ENCODE results near the gene IGSF21. TPM values are rescaled to one million over a fixed set of nuclear protein-coding genes. Genes with fewer than 3 reads are reported as not detected.

Gene IGSF21
- total RNA-seq, 1 experiment from 2014 or later = not detected

- DNase-seq (ENCODE audit: low read depth) = no peak
Observed at GRCh38 chr1:18119289-18119688, 11.7 kb downstream of the IGSF21 start.

GRCh38 chr1:18119771-18120377, 12.3 kb downstream of the IGSF21 start:
- no peak for DNase-seq (ENCODE audit: low read depth)

- no peak for DNase-seq (ENCODE audit: low read depth)
Observed at GRCh38 chr1:18120638-18121037, 13.0 kb downstream of the IGSF21 start.

DNA sequence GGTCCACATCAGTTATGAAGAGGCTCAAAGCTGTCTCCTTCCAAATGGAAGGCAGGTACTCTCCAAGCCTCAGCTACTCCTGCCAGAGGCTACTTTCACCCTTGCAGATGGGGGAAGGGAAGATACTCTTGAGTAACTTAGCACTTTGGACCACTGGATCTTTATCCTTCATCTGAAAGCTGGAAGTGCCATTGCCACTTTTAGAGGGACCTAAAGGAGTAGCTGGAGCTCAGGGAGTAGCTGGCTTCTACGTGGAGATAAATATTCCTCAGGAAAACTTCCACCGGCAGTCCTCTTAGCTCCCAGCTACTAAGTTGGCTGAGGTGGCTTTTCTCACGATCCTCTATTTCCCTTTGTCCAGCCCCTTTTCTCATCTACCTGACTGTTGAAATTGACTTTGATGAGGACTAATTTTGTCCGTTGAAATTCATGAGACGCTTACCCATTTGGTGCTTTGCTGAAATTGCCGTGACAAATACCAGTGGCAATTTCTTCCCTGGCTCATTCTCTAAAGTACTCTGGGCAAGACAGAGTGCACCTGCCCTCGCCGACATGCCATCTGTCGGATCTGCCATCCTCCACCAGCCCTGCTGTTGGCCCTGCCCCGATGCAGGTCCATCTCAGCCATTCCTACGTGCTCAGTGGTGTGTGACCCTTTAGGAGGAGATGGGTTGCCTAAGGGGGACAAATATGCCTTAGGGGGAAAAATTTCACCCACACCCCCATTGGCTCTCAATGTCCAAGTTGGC, 13.6 kb downstream of the IGSF21 start:
- no peak for DNase-seq (ENCODE audit: low read depth)

GRCh38 chr1:18123467-18123992, 15.9 kb downstream of the IGSF21 start:
- no peak for DNase-seq (ENCODE audit: low read depth)

- no peak for DNase-seq (ENCODE audit: low read depth)
Observed at GRCh38 chr1:18124977-18125376, 17.4 kb downstream of the IGSF21 start.

DNA sequence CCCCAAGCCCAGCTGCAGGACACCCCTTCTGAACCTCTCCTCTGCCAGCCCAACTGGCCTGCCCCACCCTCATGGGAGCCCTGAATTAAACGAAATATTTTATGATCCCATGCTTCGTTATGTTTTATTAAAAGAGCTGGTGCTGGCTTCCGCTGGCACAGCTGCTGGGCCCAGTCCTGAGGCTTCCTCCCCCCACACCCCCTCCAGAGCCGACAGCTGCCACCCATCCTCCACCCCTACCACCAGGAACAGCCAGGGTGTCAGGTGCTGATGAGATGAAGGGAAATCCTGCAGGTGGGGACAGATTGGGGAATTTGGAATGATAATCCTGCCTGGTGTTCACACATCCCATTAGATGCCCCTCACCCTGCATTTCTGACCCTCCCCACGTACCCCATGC, 19.0 kb downstream of the IGSF21 start:
- no peak for DNase-seq (ENCODE audit: low read depth)

DNA sequence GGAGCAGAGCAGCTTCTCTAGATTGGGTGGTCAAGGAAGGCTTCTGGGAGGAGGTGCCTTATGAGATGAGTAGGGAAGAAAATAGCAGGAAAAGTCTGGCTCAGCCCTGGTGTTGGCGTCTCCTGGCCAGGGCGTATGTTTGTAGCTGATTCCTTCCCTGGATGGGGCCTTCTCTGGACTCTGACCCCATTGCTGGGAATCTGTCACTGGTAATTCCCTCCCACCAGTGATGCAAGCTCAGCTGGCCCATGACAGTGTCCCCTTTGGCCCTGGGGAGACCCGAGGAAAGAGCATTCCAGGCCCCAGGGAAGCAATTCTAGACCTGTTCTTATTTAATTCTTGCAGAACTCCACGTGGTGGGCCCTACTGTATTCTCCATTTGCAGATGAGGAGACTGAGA, 20.7 kb downstream of the IGSF21 start:
- no peak for DNase-seq (ENCODE audit: low read depth)

GRCh38 chr1:18130356-18130755, 22.8 kb downstream of the IGSF21 start:
- DNase-seq (ENCODE audit: low read depth) = no peak

GRCh38 chr1:18132022-18132710, 24.6 kb downstream of the IGSF21 start:
- DNase-seq (ENCODE audit: low read depth) = no peak

DNA sequence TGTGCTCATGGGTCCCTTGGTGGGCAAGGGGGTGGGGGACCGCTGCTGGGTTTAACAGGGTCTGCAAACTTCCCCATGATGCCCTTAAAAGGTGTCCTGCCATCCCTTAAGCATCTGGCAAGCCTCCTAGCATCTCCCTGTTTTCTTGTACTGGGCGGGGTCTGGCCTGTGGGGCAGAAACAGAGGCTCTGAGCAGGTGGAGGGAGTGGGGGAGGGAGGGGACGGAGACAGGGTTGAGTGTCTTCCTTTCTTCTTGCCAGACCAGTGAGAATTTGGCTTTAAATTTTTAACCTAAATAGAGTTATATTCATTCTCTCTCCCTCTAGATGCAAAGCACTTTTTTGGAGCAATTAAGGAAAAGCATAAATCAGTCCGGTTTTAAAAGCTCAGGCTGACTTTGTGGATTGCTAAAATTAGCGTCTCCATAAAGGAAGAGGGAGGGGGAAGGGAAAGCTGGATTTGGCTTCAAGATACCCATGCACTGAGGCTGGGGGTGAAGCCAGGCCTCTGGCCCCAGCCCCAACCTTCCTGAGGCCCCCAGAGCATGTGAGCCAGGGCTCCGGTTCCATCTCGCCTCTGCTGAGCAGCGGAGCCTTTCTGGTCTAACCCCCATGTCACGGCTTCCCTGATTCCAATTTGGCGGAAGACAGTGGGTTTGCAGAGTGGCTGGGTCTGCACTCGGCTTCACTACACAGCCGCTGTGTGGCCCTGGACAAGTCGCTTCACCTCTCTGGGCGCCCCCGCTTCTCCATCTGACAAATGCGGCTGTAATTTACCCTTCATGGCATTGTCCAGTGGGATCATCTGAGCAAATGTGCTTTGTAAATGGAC, 25.3 kb downstream of the IGSF21 start:
- no peak for DNase-seq (ENCODE audit: low read depth)

GRCh38 chr1:18134324-18135046, 26.9 kb downstream of the IGSF21 start:
- no peak for DNase-seq (ENCODE audit: low read depth)

DNA sequence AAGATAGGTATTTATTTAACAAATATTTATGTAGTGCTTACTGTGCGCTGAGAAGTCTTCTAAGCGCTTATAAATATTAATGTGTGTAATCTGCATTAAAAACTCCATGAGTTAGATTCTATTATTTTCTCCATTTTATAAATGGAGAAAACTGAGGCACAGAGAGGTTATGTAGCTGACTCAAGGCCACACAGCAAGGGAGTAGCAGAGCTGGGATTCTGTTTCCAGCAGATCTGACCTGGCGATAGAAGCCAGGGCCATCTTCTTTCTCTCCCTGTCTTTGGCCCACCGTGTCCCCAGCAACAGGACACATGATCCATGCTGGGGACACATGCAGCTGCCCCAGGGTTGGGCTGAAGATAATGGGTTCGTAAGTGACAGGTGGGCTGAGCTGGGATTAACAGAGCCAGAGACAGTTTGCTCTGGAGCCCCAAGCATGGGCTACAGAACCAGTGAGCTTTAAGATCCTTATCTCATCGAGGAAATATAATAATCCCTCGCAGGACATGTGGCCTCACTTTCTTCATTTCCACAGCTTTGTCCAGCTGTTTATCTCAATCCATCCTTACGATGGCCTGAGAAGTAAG, 30.3 kb downstream of the IGSF21 start:
- no peak for DNase-seq (ENCODE audit: low read depth)

DNA sequence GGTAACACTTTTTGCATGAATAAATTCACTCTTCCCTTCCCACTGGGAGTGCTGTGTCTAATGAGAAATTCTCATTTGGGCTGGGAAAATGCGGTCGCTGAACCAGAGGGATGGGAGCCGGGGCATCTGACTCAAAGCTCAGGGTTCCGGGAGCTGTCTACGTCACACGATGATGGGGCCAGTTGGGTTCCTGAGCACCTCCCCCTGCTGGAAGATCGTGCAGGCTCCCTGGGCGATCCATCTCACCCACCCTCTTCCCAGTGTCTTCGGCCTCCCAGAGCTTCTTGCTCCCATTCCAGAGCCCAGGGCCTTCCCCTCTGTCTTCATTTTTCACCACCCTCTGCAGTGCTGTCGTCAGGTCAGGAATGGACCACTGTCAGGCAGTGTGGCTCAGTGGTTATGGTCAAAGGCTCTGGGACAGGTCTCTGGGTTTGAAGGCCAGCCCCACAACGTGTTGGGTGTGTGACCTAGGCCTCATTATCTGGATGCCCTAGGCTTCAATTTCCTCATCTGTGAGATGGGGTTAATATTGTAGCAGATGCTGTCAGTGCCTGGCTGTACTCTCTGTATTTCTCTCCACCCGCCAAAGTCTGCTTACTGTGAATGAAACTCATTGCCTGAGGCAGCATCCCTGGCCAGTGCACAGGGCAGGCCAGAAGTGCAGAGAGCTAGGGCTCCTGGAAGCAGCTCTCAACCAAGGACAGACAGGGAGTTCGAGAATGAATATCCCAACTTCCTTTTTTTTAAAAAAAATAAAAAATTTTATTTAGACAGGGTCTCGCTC, 31.8 kb downstream of the IGSF21 start:
- DNase-seq (ENCODE audit: low read depth) = no peak

DNA sequence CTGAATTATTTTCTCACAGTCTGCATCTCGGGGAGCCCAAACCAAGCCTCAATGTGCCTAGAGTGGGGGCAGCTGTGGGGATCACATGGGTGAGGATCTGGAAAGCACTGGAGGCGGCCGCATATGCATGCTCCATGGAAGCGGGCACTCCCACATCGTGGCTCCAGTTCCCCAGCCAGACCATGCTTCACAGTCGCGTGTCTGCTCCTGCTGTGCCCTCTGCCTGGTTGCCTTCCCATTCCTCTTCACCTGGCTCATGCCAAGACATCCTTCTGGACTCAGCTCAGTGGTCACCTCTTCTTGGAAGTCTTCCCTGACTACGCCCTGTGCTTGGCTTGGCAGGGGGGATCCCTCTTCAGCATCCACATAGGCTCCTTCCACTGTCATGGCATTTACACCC, 32.8 kb downstream of the IGSF21 start:
- DNase-seq (ENCODE audit: low read depth) = no peak

DNA sequence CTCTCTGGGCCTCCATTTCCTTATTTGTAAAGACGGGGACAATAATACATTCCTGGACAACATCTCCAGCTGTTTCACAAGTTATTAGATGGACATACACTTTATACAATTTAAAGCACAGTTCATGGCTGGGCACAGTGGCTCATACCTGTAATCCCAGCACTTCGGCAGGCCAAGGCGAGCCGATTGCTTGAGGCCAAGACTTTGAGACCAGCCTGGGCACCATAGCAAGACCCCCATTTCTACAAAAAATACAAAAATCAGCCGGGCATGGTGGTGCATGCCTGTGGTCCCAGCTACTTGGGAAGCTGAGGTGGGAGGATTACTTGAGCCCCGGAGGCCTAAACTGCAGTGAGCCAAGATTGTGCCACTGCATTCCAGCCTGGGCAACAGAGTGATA, 34.1 kb downstream of the IGSF21 start:
- no peak for DNase-seq (ENCODE audit: low read depth)

GRCh38 chr1:18142471-18142870, 34.9 kb downstream of the IGSF21 start:
- no peak for DNase-seq (ENCODE audit: low read depth)

- no peak for DNase-seq (ENCODE audit: low read depth)
Observed at GRCh38 chr1:18142969-18143368, 35.4 kb downstream of the IGSF21 start.

DNA sequence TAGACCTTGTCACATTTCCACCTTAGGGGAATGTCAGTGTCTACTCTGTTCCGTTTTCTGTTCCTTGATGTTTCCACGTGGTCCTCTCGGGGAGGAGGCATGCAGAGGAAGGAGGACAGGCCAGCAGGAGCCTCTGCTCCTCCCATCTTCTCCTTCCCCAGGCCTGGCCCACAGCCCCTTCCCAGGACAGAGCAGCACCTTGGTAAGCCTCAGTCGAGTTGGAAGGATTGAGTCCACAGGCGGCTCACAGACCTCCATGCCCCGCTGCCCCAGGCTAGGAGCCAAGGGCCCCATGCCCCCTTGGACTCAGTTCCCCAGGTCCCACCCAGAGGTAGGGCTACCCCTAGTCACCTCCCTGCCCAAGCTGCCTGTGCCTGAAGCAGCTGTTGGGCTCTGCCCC, 36.5 kb downstream of the IGSF21 start:
- DNase-seq (ENCODE audit: low read depth) = no peak
